Vagina (tissue), 2 donors: ENCODE results near the gene FAM204A.

Experiments
- CTCF ChIP-seq, 3 experiments: fragments of 450-650 bp in 2 of 3; fragments of 200-600 bp in 1 of 3; sonication (generic) in 1 of 3; IDR thresholded peaks; one replicate each; pipeline ENCODE4 v1.5.1; 2017 to 2019; ENCODE audit warnings: antibody characterized with exemption in 3 of 3, mild to moderate bottlenecking in 2 of 3, moderate library complexity in 2 of 3
- POLR2A ChIP-seq, 2 donors: fragments of 450-650 bp; IDR thresholded peaks; one replicate each; pipeline ENCODE4 v1.6.1; 2017; ENCODE audit warnings: antibody characterized with exemption in 2 of 2, mild to moderate bottlenecking in 2 of 2, moderate library complexity in 2 of 2
- POLR2AphosphoS5 ChIP-seq, 2 donors: sonication (generic); formaldehyde crosslinking; IDR thresholded peaks; one replicate each; pipeline ENCODE4 v1.9.0; 2017; ENCODE audit warnings: antibody characterized with exemption in 2 of 2, mild to moderate bottlenecking in 2 of 2, low read depth in 1 of 2; ENCODE audit not compliant: insufficient read depth in 1 of 2

GRCh38 chr10:118310822-118311221 is 31.3 kb downstream of the FAM204A start:
- TF ChIP-seq CTCF (IDR thresholded peaks at IDR 0.05) (no peak), POLR2A (IDR thresholded peaks at IDR 0.05) (no peak), POLR2AphosphoS5 (IDR thresholded peaks at IDR 0.05; ENCODE audit: insufficient read depth in 1 of 2, low read depth in 1 of 2) (no peak)
